SJSA1 (cell line): Measurements from ENCODE around the gene METTL16. TPM values are rescaled to one million over a fixed set of nuclear protein-coding genes. Genes with fewer than 3 reads are reported as not detected.
A peak's percentile ranks its signal among the peaks of the same experiment; 100 is the strongest.

Experiments
- DNase-seq, 2 experiments: peaks; one replicate each; pipeline ENCODE4 v3.0.0-alpha.2; 2015 to 2020; ENCODE audit warnings: low spot score in 2 of 2, low read depth in 1 of 2
- H3K27ac ChIP-seq: fragments of 250-450 bp; sonication (Bioruptor Pico); 2 replicates; pipeline ENCODE4 v1.5.1; 2020; ENCODE audit warnings: mild to moderate bottlenecking, moderate library complexity
- H3K27me3 ChIP-seq: fragments of 250-450 bp; sonication (Bioruptor Pico); replicated peaks from 2 replicates; pipeline ENCODE4 v1.5.1; 2020; ENCODE audit warnings: mild to moderate bottlenecking, moderate library complexity
- H3K36me3 ChIP-seq: fragments of 250-450 bp; sonication (Bioruptor Pico); 2 replicates; pipeline ENCODE4 v1.5.1; 2020; ENCODE audit warnings: mild to moderate bottlenecking
- H3K4me1 ChIP-seq: fragments of 250-450 bp; sonication (Bioruptor Pico); replicated peaks from 2 replicates; pipeline ENCODE4 v1.6.1; 2021; ENCODE audit warnings: mild to moderate bottlenecking
- H3K4me3 ChIP-seq: fragments of 250-450 bp; sonication (Bioruptor Pico); 2 replicates; pipeline ENCODE4 v1.5.1; 2020; ENCODE audit warnings: mild to moderate bottlenecking
- H3K9me3 ChIP-seq: fragments of 250-450 bp; sonication (Bioruptor Pico); replicated peaks from 2 replicates; pipeline ENCODE4 v1.5.1; 2020; ENCODE audit warnings: mild to moderate bottlenecking
- total RNA-seq: library from RNA; depleted of rRNA; stranded (reverse); fragments of >200 nt; shearing (Covaris generic); gene quantifications from 2 replicates; pipeline ENCODE4 v1.2.3, GENCODE V29; 2014

The METTL16 gene
- total RNA-seq, 1 experiment from 2014 or later = 17.3 TPM

GRCh38 chr17:2435862-2436261, 75.8 kb downstream of the METTL16 start:
- Histone ChIP-seq H3K27ac (no peak overlapping the region), H3K27me3 (no peaks in the 10 kb centered on the region), H3K4me3 (no peak overlapping the region), H3K36me3 (peaks cover 29% of the 10 kb centered on the region), H3K4me1 (no peaks in the 10 kb centered on the region), H3K9me3 (no peaks in the 10 kb centered on the region)
- DNase-seq = no peak

- Histone ChIP-seq H3K27ac (no peak overlapping the region), H3K9me3 (no peaks in the 10 kb centered on the region), H3K36me3 (peaks cover 29% of the 10 kb centered on the region), H3K4me3 (no peak overlapping the region), H3K4me1 (no peaks in the 10 kb centered on the region), H3K27me3 (no peaks in the 10 kb centered on the region)
- DNase-seq = no peak
Observed at GRCh38 chr17:2435181-2435741, 76.4 kb downstream of the METTL16 start.

GRCh38 chr17:2433696-2434095, 78.0 kb downstream of the METTL16 start:
- H3K4me1 ChIP-seq = no peaks in the 10 kb centered on the region
- DNase-seq = no peak
- no peaks in the 10 kb centered on the region for H3K9me3 ChIP-seq
- peaks cover 22% of the 10 kb centered on the region for H3K36me3 ChIP-seq
- H3K4me3 ChIP-seq = no peak overlapping the region
- no peak overlapping the region for H3K27ac ChIP-seq
- H3K27me3 ChIP-seq = no peaks in the 10 kb centered on the region

GRCh38 chr17:2427910-2428309, 83.8 kb downstream of the METTL16 start:
- Histone ChIP-seq H3K27ac (no peak overlapping the region), H3K27me3 (no peaks in the 10 kb centered on the region), H3K9me3 (no peaks in the 10 kb centered on the region), H3K36me3 (peaks cover 9% of the 10 kb centered on the region), H3K4me3 (no peak overlapping the region), H3K4me1 (no peaks in the 10 kb centered on the region)
- no peak for DNase-seq

- Histone ChIP-seq H3K4me3 (no peak overlapping the region), H3K9me3 (no peaks in the 10 kb centered on the region), H3K4me1 (no peaks in the 10 kb centered on the region), H3K27ac (no peak overlapping the region), H3K36me3 (peaks cover 6% of the 10 kb centered on the region), H3K27me3 (no peaks in the 10 kb centered on the region)
- no peak for DNase-seq
Observed at GRCh38 chr17:2427215-2427614, 84.5 kb downstream of the METTL16 start.

DNA sequence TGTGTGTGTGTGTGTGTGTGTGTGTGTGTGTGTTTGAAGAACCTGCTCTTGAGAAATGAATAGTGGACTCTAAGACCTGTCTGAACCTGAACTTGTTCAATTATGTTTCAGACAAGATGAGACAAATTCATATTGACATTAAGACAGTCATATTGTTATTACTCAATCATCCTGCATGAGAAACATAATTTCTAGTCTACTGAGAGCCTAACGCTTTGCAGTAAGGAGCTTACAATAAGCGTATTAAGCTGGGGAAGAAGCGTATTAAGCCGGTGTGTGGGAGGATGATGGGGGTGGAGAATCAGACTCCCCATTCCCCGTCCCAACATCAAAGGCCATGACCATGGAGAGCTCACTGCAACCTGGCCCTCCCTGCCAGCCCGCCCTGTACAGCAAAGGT, 88.4 kb downstream of the METTL16 start:
- Histone ChIP-seq H3K27ac (no peak overlapping the region), H3K36me3 (peaks cover 19% of the 10 kb centered on the region), H3K27me3 (no peaks in the 10 kb centered on the region), H3K4me1 (no peaks in the 10 kb centered on the region), H3K4me3 (no peak overlapping the region), H3K9me3 (no peaks in the 10 kb centered on the region)
- DNase-seq = no peak

DNA sequence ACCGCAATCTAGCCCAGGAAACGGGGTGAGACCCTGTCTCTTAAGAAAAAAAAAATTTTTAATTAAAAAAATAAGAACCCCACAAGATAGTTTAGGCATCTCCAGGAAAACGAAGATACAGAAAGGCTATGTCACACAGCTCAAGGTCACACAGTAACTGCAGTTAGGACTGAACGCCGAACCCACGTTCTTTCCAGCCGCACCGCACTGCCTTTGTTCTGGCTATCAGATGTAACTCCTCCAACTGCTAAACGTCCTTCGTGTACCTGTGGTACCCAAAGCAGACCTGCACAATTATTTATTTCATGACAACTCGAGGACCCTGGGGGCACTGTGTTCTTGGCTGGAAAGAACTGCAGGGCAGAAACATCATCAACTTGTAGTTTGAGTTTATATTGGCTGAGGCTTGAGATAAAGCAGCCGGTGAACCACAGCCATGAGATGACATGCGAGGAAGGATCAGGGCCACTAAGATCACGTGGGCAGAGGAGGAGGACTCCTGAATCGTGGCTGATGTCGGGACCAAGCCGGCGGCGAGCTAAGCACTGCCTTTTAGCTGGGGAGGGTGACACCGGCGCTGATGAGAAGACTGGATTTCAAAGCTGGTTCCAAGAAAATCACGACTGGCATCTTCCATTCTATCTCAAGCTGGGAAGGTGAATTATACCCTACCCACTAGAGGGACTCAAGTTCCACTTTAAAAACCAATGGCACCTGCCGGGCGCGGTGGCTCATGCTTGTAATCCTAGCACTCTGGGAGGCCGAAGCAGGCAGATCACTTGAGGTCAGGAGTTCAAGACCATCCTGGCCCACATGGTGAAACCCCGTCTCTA, 90.2 kb downstream of the METTL16 start:
- Histone ChIP-seq H3K36me3 (peaks cover 19% of the 10 kb centered on the region), H3K27me3 (no peaks in the 10 kb centered on the region), H3K4me1 (no peaks in the 10 kb centered on the region), H3K27ac (no peak overlapping the region), H3K4me3 (no peak overlapping the region), H3K9me3 (no peaks in the 10 kb centered on the region)
- DNase-seq = no peak

GRCh38 chr17:2420176-2420575, 91.5 kb downstream of the METTL16 start:
- Histone ChIP-seq H3K27me3 (no peaks in the 10 kb centered on the region), H3K9me3 (no peaks in the 10 kb centered on the region), H3K36me3 (peaks cover 18% of the 10 kb centered on the region), H3K4me1 (no peaks in the 10 kb centered on the region), H3K27ac (no peak overlapping the region), H3K4me3 (no peak overlapping the region)
- DNase-seq = no peak

- no peak overlapping the region for H3K4me3 ChIP-seq
- H3K27ac ChIP-seq = no peak overlapping the region
- H3K4me1 ChIP-seq = no peaks in the 10 kb centered on the region
- H3K9me3 ChIP-seq = no peaks in the 10 kb centered on the region
- H3K36me3 ChIP-seq = peaks cover 16% of the 10 kb centered on the region; the same call in 1 of the 2 replicates
- no peak for DNase-seq
- no peaks in the 10 kb centered on the region for H3K27me3 ChIP-seq
Observed at GRCh38 chr17:2419486-2419885, 92.2 kb downstream of the METTL16 start.

- Histone ChIP-seq H3K4me3 (no peak overlapping the region), H3K4me1 (no peaks in the 10 kb centered on the region), H3K36me3 (peaks cover 16% of the 10 kb centered on the region; the same call in 1 of the 2 replicates), H3K27ac (no peak overlapping the region), H3K9me3 (no peaks in the 10 kb centered on the region), H3K27me3 (no peaks in the 10 kb centered on the region)
- no peak for DNase-seq
Observed at GRCh38 chr17:2418572-2418971, 93.1 kb downstream of the METTL16 start.

GRCh38 chr17:2416010-2416734, 95.5 kb downstream of the METTL16 start:
- H3K27ac ChIP-seq = no peak overlapping the region

GRCh38 chr17:2415081-2415480, 96.6 kb downstream of the METTL16 start:
- Histone ChIP-seq H3K4me3 (no peak overlapping the region), H3K36me3 (peaks cover 12% of the 10 kb centered on the region; the same call in 1 of the 2 replicates), H3K9me3 (no peaks in the 10 kb centered on the region), H3K4me1 (no peaks in the 10 kb centered on the region), H3K27me3 (no peaks in the 10 kb centered on the region), H3K27ac (no peak overlapping the region)
- DNase-seq = no peak

More at GRCh38 chr17:2416010-2416734, 95.5 kb downstream of the METTL16 start:
- Histone ChIP-seq H3K4me3 (no peak overlapping the region), H3K36me3 (peaks cover 16% of the 10 kb centered on the region; the same call in 1 of the 2 replicates), H3K4me1 (no peaks in the 10 kb centered on the region), H3K9me3 (no peaks in the 10 kb centered on the region), H3K27me3 (no peaks in the 10 kb centered on the region)
- DNase-seq = peak; percentile 84 to 88

DNA sequence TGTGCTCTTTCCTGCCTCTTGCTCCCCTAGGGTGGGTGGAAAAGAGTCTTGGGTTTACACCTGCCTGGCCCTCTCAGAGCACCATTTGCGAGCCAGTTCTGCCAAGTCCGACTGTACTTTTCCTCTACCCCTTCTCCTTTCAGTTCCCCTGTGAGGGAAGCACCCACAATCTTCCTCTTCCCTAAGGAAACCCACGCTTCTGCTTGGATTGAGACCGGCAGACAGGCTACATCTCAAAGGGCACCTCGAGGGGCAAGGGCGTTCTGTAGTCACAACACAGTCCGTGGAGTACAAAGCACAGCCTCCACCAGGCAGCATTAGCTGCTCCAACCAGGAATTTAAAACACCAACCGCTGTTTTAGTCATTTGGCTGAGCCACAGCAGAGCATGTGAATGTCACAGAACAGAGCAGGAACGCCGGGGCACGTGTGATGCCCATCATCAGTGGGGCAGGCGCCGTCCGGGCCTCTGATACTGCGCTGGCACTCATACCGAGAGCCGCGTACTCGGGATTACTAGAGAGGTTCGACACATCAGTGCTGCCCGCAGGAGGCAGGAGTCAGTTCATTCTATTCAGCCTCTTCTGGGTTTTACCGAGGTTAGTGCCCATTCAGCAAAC, 97.1 kb downstream of the METTL16 start:
- no peak overlapping the region for H3K27ac ChIP-seq
- DNase-seq = no peak
- no peak overlapping the region for H3K4me3 ChIP-seq
- no peaks in the 10 kb centered on the region for H3K27me3 ChIP-seq
- H3K9me3 ChIP-seq = no peaks in the 10 kb centered on the region
- peaks cover 7% of the 10 kb centered on the region; the same call in 1 of the 2 replicates for H3K36me3 ChIP-seq
- no peaks in the 10 kb centered on the region for H3K4me1 ChIP-seq
